Eye (tissue), 1 donor: Measurements from ENCODE around the gene EIF2S2.

Experiments
- DNase-seq: peaks from one replicate; pipeline ENCODE4 v3.0.0-alpha.2; 2015

Gene EIF2S2

DNA sequence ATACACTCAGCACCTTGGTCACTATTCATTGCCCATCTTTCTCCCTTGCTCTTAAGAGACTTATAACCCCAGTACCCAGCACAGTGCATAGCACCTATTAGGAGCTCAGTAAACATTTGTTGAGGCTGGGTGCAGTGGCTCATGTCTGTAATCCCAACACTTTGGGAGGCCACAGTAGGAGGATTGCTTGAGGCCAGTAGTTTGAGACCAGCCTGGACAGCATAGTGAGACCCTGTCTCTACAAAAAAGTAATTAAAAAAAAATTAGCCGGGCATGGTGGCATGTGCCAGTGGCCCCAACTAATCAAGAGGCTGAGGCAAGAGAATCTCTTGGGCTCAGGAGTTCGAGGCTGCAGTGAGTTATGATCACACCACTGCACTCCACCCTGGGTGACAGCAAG lies 8.2 kb upstream of the EIF2S2 start:
- no peak for DNase-seq

- no peak for DNase-seq
Observed at GRCh38 chr20:34115232-34115631, 3.2 kb upstream of the EIF2S2 start.

DNA sequence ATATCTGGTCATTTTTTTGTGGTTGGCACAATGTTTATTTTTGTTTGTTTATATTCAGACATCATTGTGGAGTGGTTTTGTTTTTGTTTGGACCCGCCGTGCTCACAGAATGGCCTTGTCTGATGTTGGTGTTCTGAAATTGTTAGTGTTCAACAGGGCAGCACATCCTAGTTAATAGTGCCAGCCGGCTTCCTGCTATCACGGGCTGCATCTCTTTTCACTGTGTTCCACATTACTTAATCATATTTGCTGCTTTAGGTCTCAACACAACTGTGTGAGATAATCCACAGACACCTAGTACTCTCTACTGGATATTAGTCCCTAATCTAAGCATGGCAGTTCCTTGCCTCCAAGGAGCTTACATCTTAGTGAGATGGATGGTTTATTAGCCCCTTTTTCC lies 2.8 kb upstream of the EIF2S2 start:
- DNase-seq = no peak

GRCh38 chr20:34112600-34113101 lies 608 bp upstream of the EIF2S2 start:
- DNase-seq = no peak

DNA sequence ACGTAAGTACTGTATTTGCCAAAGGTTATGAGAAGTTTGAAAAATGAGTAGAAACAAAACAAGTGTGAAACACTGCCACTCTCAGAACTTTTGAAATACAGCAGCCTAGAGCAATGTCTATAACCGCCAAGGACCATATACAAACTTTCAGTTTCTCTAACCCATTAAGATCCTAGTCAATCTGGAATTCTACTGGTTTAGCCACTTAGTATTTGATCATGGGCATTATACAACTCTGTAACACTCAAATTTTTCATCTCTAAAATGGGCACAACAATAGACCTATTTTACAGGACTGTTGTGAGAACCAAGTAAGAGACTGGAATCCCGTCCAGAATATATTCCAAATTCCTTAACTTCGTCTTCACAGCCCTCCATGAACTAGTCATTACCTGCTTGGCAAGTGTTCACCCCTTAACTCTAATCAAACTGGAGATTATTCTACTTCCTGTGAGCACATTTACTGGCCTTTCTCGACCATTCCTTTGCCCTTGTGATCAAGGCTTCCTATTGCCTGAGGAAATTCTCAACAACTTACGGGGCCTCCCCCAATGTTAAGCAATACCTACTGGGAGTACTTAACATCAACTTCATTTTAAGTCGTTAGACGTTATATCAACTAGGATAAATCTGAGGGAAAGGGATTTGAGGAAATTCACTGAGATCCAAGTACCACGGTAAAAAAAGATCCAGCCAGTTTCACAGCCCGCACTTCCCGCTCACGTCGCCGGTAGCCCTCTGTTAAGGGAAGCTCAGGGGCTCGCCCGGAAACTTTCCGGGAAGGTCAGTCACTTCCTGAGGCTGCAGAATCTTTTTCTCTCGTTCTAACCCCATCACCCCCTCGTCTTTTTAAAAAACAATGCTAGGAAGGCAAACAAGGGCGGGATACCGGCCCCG lies 1.1 kb downstream of the EIF2S2 start:
- DNase-seq = peak; percentile 44

- DNase-seq = no peak
Observed at GRCh38 chr20:34110025-34110744, 1.9 kb downstream of the EIF2S2 start.

DNA sequence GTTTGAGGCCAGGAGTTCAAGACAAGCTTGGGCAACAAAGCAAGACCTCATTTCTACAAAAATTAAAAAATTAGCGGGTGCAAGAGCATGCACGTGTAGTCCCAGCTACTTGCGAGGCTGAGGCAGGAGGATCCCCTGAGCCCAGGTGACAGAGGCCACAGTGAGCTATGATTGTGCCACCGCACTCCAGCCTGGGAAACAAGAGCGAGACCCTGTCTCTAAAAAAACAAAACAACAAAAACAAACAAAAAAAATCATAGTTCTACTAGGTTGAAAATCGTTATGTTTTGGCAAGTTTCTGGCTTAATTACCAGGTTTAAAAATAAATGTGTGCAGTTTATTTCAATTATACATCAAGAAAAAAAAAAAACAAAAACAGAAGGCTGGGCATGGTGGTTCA lies 2.6 kb downstream of the EIF2S2 start:
- DNase-seq = no peak

DNA sequence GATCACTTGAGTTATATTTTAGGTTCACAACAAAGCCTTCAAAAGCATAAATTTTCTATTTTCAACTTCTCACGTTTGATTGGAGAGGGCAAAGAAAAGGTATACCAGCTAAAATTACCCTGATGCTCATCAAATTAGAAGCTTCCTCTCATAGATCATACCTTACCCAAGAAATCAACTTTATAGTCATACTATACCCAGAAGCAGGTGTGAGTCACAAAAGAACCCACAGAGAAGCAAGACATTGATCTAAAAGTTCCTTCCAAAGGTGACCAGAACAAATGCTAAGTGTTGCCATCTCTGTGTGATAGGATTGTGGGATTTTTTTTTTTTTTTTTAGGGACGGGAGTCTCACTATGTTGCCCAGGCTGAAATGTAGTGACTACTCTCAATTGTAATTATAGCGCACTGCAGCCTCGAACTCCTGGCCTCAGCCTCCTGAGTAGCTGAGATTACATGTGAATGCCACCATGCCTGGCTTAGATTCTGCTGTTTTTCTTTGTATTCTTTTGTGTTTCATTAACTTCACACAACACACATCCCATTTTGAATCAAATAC lies 3.3 kb downstream of the EIF2S2 start:
- DNase-seq = no peak

- DNase-seq = no peak
Observed at GRCh38 chr20:34105978-34106675, 5.9 kb downstream of the EIF2S2 start.

DNA sequence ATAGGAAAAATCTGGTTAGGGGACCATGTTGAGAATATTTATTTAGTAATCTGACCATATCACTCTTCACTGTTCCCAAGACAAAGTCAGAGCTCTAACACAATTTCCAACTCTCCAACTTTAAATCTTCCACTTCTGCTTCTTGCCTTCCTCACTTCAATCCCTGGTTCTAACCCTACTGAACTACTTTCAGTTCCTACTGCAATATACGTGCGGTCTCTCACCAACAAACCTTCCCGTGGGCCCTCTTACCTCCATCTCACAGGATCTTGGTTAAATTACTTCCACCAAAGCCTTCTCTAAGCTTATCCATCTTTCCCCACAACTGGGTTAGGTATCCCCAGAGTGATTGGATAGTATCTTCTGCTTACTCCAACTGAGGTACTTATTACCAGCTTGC lies 8.0 kb downstream of the EIF2S2 start:
- DNase-seq = no peak

GRCh38 chr20:34102342-34102741 lies 9.7 kb downstream of the EIF2S2 start:
- DNase-seq = no peak

- DNase-seq = no peak
Observed at GRCh38 chr20:34100576-34100975, 11.5 kb downstream of the EIF2S2 start.

- no peak for DNase-seq
Observed at GRCh38 chr20:34099675-34100074, 12.4 kb downstream of the EIF2S2 start.

DNA sequence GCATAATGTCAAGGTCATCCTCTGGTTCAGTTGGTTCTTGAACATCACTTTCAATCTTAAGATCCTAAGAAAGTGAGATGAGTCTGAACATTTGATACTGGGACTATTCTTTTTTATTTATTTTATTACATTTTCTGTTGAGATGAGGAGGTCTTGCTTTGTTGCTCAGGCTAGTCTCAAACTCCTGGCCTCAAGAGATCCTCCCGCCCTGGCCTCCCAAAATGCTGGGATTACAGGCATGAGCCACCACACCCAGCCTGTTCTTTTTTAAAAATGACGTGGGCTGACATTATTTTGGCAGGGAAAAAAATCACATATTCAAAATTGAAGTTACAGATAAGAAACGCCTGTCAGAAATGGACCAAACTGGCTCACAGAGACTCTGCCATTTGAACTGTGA lies 13.5 kb downstream of the EIF2S2 start:
- no peak for DNase-seq

DNA sequence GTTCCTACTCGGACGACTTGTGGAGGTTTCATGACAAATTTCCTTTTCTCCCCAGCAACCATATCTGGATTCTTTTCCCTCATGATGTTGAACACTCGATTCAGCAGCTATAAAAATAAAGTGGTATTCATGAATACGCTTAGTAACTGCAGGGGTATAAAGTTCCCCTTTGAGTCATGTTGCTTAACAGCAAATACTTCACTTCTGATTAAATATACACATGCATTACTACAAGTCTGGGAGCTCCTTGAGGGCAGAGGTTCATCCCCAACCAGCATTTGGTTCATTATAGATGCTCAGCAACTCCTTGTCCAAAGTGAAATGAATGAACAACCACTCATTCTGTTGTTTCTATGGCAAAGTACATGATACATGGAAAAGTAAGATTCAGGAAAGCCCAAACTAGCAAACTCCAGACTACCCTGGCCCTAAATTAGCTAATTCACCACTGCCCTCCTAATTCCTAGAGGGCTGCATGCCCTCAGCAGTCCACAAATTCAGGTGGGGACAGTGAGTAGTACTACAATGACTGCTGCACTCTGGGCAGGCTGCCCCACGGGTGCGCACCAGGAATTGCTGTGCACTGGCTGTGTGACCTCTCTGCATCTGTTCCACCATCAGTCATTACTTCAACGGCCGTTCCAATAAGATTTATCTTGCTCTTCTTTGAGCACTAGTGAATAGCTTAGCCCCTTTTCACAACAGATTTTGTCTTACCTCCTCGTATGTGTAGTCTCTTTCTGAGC lies 15.2 kb downstream of the EIF2S2 start:
- no peak for DNase-seq

- DNase-seq = no peak
Observed at GRCh38 chr20:34095825-34096224, 16.2 kb downstream of the EIF2S2 start.

DNA sequence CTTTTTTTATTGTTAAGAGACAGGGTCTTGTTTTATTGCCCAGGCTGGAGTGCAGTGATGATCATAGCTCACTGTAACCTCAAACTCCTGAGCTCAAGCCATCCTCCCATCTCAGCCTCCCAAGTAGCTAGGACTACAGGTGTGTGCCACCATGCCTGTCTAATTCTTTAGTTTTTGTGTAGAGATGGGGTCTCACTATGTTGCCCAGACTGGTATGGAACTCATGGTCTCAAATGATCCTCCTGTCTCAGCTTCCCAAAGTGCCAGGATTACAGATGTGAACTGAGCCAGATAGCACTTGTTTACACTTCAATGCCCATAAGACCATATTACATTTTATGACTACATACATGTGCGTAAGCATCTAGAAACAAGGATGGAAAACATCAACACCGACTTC lies 18.1 kb downstream of the EIF2S2 start:
- DNase-seq = no peak

DNA sequence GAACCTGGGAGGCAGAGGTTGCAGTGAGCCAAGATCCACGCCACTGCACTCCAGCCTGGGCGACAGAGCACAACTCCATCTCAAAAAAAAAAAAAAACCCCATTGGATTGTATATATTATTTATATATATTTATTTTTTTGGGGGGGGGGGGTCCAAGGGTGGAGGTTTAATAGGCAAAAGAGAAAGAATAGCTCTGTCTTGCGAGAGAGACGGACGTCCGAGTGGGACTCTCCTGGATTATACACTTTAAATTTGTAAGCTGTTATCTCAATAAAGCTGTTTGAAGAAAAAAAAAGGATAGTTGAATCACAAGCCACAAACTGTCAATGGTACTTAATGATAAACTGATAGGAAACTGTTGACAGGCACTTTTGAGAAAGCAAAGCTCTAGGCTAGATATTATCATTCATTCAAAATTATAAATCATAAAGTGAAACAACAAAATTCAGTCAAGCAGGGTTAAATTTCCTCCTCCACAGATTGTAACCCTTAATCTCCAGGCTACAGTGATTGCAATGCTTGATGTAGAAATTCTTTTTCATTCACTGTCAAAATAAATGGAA lies 20.3 kb downstream of the EIF2S2 start:
- DNase-seq = no peak

DNA sequence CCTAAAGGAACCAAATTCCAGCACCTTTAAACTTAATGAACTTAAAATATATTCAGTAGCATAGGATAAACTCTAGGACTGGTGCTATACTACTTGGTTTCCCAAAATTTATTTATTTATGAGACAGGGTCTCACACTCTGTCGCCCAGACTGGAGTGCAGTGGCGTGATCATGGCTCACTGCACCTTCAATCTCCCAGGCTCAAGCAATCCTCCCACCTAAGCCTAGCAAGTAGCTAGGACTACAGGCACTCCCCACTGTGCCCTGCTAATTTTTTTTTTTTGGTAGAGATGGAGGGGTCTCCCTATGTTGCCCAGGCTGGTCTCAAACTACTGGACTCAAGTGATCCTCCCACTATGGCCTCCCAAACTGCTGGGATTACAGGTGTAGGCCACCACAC lies 21.4 kb downstream of the EIF2S2 start:
- DNase-seq = no peak

GRCh38 chr20:34089655-34090345 lies 22.2 kb downstream of the EIF2S2 start:
- no peak for DNase-seq

GRCh38 chr20:34089175-34089479 lies 22.9 kb downstream of the EIF2S2 start:
- no peak for DNase-seq
